ENCODE measurements around the gene SYCP1. TPM values are rescaled to one million over a fixed set of nuclear protein-coding genes. Genes with fewer than 3 reads are reported as not detected.

SYCP1 gene
- total RNA-seq, 2 donors from 2014 or later, result not detected

- Histone ChIP-seq H3K27me3 (no peaks in the 10 kb centered on the region), H3K36me3 (replicated peaks in 1 of 2; ENCODE audit: insufficient read depth in 1 of 2, low read depth in 2 of 2) (no peaks in the 10 kb centered on the region), H3K9me3 (no peaks in the 10 kb centered on the region), H3K27ac (no peak overlapping the region), H3K4me3 (no peak overlapping the region), H3K4me1 (no peaks in the 10 kb centered on the region)
- intact Hi-C loops (cut with DNase I), result no loop called here
- ATAC-seq (no peak), DNase-seq (no peak)
- WGBS, 2 donors, result 73 to 82% methylated on average over 5 of the region's 5 CpGs
- TF ChIP-seq POLR2A (IDR thresholded peaks at IDR 0.05), result no peak
- no peak for TF ChIP-seq CTCF (IDR thresholded peaks at IDR 0.05)
Measured at GRCh38 chr1:114831276-114831994, 23.2 kb upstream of the SYCP1 start.

GRCh38 chr1:114832057-114832456 is 22.6 kb upstream of the SYCP1 start:
- H3K9me3 ChIP-seq, result no peaks in the 10 kb centered on the region
- no peak for TF ChIP-seq POLR2A (IDR thresholded peaks at IDR 0.05)
- no peak for TF ChIP-seq CTCF (IDR thresholded peaks at IDR 0.05)
- ATAC-seq, result no peak
- H3K27ac ChIP-seq, result no peak overlapping the region
- no peak overlapping the region for H3K4me3 ChIP-seq
- no peak for DNase-seq
- H3K27me3 ChIP-seq, result no peaks in the 10 kb centered on the region
- H3K4me1 ChIP-seq, result no peaks in the 10 kb centered on the region
- WGBS, 2 donors, result 74 to 82% methylated on average over 4 of the region's 4 CpGs
- intact Hi-C loops (cut with DNase I), result no loop called here
- no peaks in the 10 kb centered on the region for H3K36me3 ChIP-seq (replicated peaks in 1 of 2; ENCODE audit: insufficient read depth in 1 of 2, low read depth in 2 of 2)

GRCh38 chr1:114833421-114833820 is 21.2 kb upstream of the SYCP1 start:
- 79 to 80% methylated on average over 4 of the region's 4 CpGs for WGBS, 2 donors
- H3K27ac ChIP-seq, result no peak overlapping the region
- H3K27me3 ChIP-seq, result no peaks in the 10 kb centered on the region
- intact Hi-C loops (cut with DNase I), result no loop called here
- DNase-seq, result no peak
- no peaks in the 10 kb centered on the region for H3K36me3 ChIP-seq (replicated peaks in 1 of 2; ENCODE audit: insufficient read depth in 1 of 2, low read depth in 2 of 2)
- TF ChIP-seq POLR2A (IDR thresholded peaks at IDR 0.05) (no peak), CTCF (IDR thresholded peaks at IDR 0.05) (no peak)
- no peaks in the 10 kb centered on the region for H3K4me1 ChIP-seq
- no peak for ATAC-seq
- H3K9me3 ChIP-seq, result no peaks in the 10 kb centered on the region
- H3K4me3 ChIP-seq, result no peak overlapping the region

GRCh38 chr1:114844270-114844669 is 10.4 kb upstream of the SYCP1 start:
- Histone ChIP-seq H3K4me1 (no peaks in the 10 kb centered on the region), H3K4me3 (no peak overlapping the region), H3K9me3 (no peaks in the 10 kb centered on the region), H3K27me3 (no peaks in the 10 kb centered on the region), H3K36me3 (replicated peaks in 1 of 2; ENCODE audit: insufficient read depth in 1 of 2, low read depth in 2 of 2) (no peaks in the 10 kb centered on the region), H3K27ac (no peak overlapping the region)
- TF ChIP-seq POLR2A (IDR thresholded peaks at IDR 0.05) (no peak), CTCF (IDR thresholded peaks at IDR 0.05) (no peak)
- DNase-seq, result no peak
- 50 to 70% methylated on average over 5 of the region's 5 CpGs for WGBS, 2 donors
- ATAC-seq, result no peak
- intact Hi-C loops (cut with DNase I), result no loop called here

- Histone ChIP-seq H3K36me3 (replicated peaks in 1 of 2; ENCODE audit: insufficient read depth in 1 of 2, low read depth in 2 of 2) (no peaks in the 10 kb centered on the region), H3K4me1 (peaks cover 4% of the 10 kb centered on the region), H3K27me3 (peaks cover 0 to 12% of the 10 kb centered on the region in 2 donors), H3K4me3 (no peak overlapping the region), H3K9me3 (no peaks in the 10 kb centered on the region), H3K27ac (no peak overlapping the region)
- 83 to 87% methylated on average over 14 to 15 of the region's 15 CpGs for WGBS, 2 donors
- DNase-seq (no peak), ATAC-seq (no peak)
- intact Hi-C loops (cut with DNase I), result no loop called here
- no peak for TF ChIP-seq POLR2A (IDR thresholded peaks at IDR 0.05)
- no peak for TF ChIP-seq CTCF (IDR thresholded peaks at IDR 0.05)
Measured at GRCh38 chr1:114853584-114853983, 1.1 kb upstream of the SYCP1 start.

All from body of pancreas (tissue), 4 donors.